Measurements from ENCODE around the gene CHIC1.
"Not testable (repeated sequence)": the region's sequence is repeated elsewhere in the genome, so short reads cannot be mapped to it uniquely, and the experiment has no call there.

Gene CHIC1

DNA sequence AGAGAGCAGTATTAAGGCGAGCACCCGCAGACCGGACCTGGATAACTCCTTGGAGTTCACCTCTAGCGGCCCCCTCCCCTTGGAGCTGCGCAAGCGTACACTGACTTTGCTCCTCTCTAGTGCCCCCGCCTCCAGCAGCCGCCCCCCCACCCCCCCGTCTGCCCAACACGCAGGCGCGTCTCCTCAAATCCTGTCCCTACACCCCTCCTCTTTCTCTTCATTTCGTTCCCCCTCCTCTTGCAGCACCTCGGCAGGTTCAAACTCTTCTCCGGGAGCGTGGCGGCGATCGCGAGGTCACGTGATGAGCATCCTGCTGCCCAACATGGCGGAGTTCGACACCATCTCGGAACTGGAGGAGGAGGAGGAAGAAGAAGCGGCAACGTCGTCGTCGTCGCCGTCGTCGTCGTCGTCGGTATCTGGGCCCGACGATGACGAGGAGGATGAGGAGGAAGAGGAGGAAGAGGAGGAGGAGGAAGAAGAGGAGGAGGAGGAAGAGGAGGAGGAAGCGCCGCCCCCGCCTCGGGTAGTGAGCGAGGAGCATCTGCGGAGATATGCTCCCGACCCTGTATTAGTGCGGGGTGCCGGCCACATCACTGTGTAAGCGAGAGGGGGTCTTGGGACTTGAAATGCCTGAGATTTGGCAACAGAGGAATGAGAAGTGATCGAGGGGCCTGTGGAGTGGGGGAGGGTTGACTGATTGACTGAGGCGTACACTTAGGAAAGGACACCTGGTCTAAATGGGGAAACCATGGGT, at the start of gene CHIC1:
TSS of gene CHIC1 (plus strand) at position 214 of the 754 bp plus-strand sequence. CDS start at position 302, 88 bp downstream.
- peak; percentile 89 for DNase-seq

DNA sequence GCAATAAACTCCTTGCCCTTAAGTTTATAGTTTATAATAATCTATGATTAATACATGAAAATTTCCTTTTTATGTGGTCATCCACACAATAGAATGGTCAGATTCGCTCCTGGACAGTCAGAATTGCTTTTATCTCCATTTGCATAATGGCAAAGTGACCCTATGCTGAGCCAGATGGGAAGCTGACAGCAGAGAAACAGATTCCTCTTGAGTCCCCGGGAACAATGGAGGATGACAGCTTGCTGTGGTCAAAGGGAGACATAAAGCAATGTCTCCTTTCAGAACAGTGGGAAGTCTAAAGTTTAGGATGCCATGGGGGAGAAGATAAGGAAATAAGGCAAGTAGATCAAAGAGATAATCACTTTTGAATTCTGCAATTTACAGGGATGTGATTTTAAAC, 40.2 kb upstream of the CHIC1 start:
- not testable (repeated sequence) for DNase-seq

- no peak for DNase-seq
Observed at GRCh38 chrX:73524906-73525305, 38.1 kb upstream of the CHIC1 start.

DNA sequence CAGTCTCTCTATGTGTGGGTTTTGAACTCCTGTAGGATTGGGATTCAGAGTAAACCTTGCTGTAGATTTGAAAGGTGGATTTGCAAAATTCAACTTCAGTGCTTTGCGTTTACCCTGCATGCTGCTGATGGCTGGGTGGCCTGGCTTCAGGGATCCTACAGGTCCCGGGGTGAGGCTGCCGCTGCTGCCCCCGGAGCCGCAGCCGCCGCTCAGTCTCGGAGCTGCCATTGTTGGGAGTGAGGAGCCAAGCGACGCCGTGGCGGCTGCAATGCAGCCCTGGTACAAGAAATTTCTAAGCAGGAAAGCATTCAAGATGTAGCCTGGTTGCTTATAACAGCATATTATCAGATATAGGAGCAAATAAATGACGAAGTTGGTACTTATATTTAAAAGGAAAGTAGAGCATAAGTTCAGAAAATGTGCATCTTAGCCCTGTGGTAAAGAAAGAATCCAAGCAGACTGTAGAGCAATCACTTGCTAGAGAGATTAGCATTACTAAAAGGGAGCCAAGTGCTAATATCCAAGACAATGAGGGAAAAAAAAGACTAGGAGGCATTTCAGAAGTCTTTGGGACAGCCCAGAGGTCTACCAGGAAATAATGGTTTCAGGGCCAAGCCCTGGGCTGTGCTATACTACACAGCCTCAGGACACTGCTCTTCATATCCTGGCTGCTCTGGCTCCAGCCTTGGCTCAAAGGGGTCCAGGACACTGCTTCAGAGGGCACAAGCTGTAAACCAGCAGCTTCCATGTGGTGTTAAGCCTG, 36.9 kb upstream of the CHIC1 start:
- no peak for DNase-seq

DNA sequence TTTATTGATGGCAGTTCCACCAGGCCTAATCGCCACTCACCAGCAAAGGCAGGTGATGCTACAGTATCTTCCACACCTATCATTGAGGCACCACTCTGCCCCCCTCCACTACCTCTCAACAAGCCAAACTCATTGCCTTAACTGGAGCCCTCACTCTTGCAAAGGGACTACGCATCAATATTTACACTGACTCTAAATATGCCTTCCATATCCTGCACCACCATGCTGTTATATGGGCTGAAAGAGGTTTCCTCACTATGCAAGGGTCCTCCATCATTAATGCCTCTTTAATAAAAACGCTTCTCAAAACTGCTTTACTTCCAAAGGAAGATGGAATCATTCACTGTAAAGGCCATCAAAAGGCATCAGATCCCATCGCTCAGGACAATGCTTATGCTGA, 31.3 kb upstream of the CHIC1 start:
- DNase-seq, result not testable (repeated sequence)

DNA sequence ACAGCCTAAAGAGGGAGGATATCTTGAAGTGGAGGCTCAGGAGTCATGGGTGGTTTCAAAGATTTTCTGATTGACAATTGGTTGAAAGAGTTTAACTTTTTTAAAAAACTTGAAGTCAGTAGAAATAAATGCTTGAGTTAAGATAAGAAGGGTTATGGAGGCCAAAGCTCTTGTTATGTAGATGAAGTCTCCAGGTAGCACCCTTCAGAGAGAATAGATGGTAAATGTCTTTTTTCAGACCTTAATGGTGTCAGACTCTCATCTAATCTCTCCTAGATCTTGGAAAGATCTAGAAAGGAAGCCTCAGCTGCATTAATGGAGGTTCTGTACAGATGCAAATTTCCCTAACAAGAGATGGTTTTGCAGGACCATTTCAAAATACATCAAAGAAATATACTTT, 6.8 kb upstream of the CHIC1 start:
- no peak for DNase-seq

- DNase-seq, result no peak
Observed at GRCh38 chrX:73561801-73562200, 1.2 kb upstream of the CHIC1 start.

DNA sequence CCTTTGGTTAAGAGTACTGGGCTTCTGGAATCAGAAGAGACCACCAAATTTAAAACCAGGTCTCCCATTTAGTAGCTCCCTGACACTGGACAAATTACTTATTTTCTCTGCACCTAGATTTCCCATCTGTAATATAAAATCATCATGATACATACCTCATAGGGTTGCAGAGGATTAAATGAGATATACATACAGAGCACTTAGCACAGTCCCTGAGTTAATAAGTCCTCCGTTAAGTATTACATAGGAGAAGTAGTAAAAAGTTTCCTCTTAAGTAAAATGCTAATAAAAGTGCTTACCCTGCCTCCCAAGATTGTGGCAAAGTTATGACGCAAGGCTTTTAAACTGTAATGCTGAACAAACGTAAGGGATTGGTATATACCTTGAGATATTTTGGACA, 539 bp upstream of the CHIC1 start:
- no peak for DNase-seq

GRCh38 chrX:73563738-73564068, 706 bp downstream of the CHIC1 start:
- DNase-seq, result no peak

GRCh38 chrX:73577361-73577760, 14.4 kb downstream of the CHIC1 start:
- DNase-seq, result no peak

- no peak for DNase-seq
Observed at GRCh38 chrX:73581002-73581628, 18.1 kb downstream of the CHIC1 start.

- DNase-seq, result not testable (repeated sequence)
Observed at GRCh38 chrX:73597758-73598157, 34.8 kb downstream of the CHIC1 start.

DNA sequence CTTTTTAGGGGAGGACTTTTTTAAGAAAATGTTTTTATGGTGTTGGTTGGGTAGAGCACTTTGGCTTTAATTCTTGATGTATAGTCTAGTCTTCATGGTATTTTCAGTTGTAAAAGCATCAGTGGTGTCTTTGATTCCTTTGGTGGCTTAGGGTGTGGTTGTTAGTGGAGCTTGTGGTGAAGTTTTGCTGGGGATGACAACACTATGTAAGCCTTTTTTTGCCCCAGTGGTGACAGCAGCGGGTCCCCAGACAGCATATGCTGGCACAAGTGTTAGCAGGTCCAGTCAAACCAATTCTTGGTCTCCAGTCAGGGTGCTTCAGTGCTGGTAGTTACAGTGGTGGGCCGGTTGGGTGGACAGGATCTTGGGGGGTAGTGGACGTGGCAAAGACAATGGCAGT, 52.0 kb downstream of the CHIC1 start:
- no peak for DNase-seq

- not testable (repeated sequence) for DNase-seq
Observed at GRCh38 chrX:73641669-73642068, 78.7 kb downstream of the CHIC1 start.

DNA sequence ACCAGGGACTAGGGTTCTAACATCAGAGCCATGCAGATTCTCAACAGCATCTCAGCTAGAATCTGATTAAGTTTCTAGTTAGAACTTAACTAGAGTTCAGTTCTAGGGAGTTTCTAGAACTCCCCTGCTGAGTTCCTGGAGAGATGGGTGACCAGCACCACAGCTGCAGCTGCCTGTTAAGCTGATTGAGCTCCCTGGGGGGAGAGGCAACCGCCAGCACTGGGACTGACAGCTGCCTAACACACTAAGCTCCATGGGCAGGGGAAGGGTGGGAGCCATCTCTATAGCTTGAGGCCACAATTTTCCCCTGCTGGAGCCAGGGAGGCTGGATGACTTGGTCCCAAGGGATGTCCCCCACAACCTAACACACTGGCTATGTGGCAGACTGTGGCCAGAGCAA, 84.2 kb downstream of the CHIC1 start:
- no peak for DNase-seq

GRCh38 chrX:73647632-73648322, 84.8 kb downstream of the CHIC1 start:
- no peak for DNase-seq

DNA sequence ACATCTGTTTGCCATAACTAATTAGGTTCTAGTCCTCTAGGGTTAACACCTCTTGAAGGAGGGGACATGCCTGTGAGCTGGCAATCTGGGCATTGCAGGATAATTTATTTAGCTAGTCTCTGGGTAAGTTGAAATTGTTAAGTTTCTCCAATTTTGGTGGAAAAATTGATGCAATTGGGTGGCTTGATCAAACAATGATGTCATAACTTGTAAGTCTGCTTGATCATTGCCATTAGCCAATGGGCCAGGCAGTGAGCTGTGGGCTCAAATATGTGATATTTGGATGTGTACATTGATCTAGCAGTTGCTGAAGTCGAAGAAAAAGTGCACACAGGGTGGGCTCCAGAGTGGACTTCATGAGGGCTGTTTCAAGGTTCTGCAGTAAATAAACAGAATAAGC, 98.3 kb downstream of the CHIC1 start:
- DNase-seq, result not testable (repeated sequence)

GRCh38 chrX:73668779-73669178, 105.8 kb downstream of the CHIC1 start:
- no peak for DNase-seq

DNA sequence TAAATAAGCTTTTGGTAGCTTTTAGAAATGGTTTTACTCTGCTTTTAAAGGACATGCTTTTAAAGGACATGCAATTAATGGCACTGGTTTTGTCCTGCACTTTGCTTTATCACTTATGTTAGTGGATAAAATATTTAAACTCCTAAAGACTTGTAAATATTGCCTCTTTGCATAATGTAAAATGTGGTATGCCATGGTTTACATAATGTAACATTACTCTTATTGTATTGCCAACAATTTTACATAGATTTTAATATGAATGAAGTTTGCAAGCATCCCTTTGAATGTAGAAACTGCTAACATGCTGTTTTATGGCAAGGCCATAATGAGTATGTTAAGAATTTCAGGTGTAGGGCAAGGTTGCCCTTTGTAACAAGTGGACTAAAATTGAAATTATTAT, 118.4 kb downstream of the CHIC1 start:
- no peak for DNase-seq

GRCh38 chrX:73683236-73683859, 120.4 kb downstream of the CHIC1 start:
- no peak for DNase-seq

- DNase-seq, result not testable (repeated sequence)
Observed at GRCh38 chrX:73707014-73707413, 144.0 kb downstream of the CHIC1 start.

DNA sequence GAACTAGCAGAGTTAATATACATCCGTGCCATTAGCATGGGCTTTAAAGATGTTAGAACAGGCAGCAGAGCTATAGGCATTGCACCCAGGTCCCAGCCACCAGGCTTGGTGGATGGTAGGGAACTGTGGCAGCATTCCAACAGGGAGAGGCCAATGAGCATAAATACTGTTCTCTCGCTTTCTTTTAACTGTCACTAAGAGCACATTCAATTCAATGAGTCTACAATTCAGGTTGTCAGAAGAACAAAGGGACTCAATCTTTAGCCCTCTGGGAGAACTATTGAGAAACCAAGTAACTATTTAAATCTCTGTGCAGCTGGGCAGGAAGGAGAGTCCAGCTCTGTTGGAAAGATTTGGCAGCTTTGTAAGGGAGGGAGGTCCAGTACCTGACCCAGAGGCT, 165.6 kb downstream of the CHIC1 start:
- DNase-seq, result no peak
